Activated naive CD8-positive, alpha-beta T cell treated with anti-CD3 and anti-CD28 coated beads, Interleukin-2, amount 50 U/mL, for 16 hours (primary cell): ENCODE results near the gene CAMTA1.

ENCODE experiments used
- DNase-seq: peaks from one replicate; pipeline ENCODE4 v3.0.0-alpha.2; 2020; ENCODE audit warnings: low read depth, low spot score

CAMTA1 gene

GRCh38 chr1:6927626-6928025, 142.4 kb downstream of the CAMTA1 start:
- DNase-seq: no peak

DNA sequence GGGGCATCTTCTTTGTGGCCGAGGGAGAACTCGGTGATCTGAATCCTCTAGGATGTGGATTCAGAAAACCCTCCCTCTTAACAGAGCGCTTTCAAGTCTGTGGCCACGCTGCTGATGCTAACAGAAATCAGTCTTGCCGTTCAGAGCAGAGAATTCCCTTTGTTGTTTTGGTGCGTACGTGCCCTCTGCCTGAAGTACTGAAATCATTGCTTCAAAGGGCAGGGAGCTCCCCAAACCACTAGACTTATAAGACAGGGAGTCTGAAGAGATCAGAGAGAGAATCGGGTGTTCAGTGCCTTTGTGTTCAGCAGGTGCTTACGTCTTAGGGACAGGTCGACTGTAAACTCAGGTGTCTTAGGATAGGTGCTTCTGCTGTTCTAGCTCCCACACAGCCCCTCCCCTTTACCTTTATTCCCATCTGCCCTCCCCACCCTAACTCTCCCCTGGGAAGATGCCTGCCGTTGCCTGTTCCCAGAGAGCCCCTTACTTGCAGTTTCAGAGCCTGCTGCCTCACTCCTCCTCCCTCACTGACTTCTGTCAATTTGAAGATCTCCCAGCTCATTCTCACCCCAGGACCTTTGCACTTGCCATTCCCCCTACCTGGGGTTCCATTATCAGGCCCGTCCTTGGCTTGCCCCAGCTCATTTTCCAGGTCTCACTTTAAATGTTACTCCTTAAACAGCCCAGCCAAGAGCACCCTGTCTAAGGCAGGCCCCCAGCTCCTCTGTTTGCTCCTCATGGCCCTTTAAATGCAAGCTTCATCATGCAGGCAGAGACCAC, 143.0 kb downstream of the CAMTA1 start:
- no peak for DNase-seq

DNA sequence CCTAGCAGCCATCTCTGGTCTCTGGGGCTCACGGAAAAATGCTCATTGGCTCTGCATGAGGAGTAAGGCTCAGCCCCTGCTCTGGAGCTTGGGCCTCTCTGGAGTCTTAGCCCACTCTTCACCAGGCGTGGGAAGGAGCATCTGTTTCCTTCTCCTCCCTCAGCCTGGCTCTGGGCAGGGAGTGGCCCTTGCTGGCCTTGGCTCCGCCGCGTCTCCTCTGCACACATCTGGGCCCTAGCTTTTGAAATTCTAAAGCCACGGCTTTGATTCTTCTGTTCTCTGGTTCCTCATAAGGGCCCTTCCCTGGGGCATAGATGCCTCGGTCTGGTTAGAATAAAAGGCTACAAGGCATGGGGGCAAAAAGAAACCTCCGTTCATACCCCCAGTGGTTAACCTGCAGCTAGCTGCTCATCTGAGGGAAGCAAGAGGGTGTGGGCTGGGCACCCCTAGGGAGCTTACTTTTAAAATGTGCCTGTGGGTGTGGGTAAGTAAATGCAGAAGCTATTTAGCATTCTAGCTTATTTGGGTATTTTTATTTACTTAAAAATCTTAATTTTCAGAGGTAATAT, 145.6 kb downstream of the CAMTA1 start:
- DNase-seq: no peak

- DNase-seq: no peak
Measured at GRCh38 chr1:6935361-6935883, 150.2 kb downstream of the CAMTA1 start.

DNA sequence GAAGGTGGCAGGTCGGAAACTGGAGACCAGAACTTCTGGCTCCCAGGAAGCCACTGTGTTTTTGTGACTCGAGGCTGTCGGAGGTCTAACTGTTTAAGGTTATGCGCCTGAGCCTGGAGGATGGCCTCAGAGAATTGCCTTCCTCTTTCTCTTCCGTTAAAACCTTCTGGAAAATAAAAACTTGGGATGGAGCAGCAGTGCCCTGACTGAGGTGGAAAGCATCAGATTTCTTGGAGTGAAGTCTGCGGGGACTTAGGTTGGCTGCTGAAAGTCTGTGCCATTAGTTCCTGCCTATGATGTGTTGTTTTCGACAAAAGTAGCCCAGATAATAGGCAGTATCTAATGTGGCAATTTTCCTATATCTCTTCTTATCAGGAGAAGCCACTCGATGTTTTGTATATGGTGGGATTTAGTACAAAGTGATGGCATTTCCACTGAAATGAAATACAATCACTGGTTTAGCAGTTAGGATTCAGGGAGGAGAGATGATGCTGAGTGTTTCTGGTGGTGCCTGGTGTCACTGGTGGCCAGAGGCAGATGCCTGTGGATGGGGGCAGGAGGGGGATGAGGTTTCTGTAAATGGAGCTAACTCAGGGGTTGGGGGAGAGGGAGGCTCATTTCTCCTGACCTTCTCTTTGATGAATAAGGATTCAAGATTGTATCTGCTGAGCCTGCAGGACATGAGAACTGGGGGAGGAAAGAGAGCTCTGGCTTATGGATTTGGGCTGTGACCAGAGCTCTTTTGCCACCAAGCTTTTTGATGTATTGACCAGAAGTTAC, 150.8 kb downstream of the CAMTA1 start:
- DNase-seq: no peak

DNA sequence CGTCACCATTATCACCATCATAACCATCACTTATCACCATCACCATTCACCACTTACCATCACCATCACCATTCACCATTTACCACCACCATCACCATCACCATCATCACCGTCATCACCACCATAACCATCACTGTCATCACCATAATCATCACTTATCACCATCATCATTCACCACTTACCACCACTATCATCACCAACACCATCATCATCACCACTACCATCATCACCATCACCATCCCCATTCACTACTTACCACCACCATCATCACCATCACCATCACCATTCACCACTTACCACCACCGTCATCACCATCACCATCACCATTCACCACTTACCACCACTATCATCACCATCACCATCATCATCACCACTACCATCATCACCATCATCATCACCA, 151.8 kb downstream of the CAMTA1 start:
- no peak for DNase-seq

DNA sequence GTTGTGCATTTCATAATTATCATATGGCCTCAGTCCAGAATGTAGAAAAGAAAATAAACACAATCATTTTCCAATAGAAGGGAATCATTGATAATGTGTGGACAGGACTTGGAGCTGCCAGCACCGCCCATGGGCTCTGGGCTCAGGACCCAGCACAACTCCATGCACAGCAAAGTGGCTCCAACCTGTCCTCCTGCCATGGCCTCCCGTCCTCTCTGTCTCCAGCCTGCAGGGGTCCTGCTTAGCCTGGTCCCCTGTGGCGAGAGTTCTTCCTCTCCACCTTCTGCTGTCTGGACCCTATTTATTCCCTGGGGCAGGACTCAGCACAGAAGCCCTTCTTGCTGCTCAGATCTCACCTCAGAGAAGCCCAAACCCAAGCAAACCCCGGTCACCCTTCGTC, 154.1 kb downstream of the CAMTA1 start:
- DNase-seq: no peak

- no peak for DNase-seq
Measured at GRCh38 chr1:6941786-6942185, 156.5 kb downstream of the CAMTA1 start.

DNA sequence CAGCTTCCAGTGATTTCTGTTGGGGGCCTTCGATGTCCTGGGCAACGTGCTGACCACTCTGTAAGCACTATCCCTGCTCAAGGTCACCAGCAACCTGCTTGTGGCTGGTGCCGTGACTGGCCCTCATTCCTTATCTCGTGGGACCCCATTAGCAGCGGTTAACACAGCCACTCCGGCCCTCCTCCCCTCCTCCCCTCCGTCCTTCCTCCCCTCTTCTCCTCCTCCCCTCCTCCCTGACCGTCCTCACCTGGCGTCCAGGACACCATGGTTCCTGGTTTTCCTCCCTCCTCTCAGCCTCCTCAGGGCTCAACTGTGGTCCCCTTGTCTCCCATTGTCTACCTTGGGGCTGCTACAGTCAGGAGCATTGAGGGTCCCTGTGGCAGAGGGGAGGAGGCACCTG, 157.7 kb downstream of the CAMTA1 start:
- DNase-seq: no peak

DNA sequence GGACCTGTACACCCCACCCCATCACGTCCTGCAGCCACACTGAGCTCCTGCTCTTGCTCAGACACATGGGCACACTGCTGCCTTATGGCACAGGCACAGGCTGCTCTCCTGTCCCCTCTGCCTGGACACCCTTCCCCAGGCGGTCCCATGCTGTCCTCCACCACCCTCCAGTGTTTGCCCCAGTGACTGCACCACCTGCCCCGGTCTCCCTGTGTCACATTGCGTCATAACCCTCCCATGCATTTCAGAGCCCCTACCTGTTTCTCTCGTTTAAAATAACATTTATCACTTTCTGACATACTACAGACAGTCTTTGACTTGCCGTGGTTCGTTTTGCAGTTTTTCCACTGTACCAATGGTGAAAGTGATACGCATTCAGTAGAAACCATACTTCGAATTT, 159.2 kb downstream of the CAMTA1 start:
- DNase-seq: no peak

GRCh38 chr1:6947952-6948351, 162.7 kb downstream of the CAMTA1 start:
- no peak for DNase-seq

- DNase-seq: no peak
Measured at GRCh38 chr1:6948416-6948815, 163.2 kb downstream of the CAMTA1 start.

- DNase-seq: no peak
Measured at GRCh38 chr1:6948861-6949260, 163.6 kb downstream of the CAMTA1 start.

GRCh38 chr1:6950001-6950765, 164.9 kb downstream of the CAMTA1 start:
- DNase-seq: no peak

GRCh38 chr1:6951536-6951935, 166.3 kb downstream of the CAMTA1 start:
- no peak for DNase-seq

GRCh38 chr1:6953216-6953615, 168.0 kb downstream of the CAMTA1 start:
- no peak for DNase-seq

GRCh38 chr1:6953907-6954364, 168.7 kb downstream of the CAMTA1 start:
- DNase-seq: no peak

DNA sequence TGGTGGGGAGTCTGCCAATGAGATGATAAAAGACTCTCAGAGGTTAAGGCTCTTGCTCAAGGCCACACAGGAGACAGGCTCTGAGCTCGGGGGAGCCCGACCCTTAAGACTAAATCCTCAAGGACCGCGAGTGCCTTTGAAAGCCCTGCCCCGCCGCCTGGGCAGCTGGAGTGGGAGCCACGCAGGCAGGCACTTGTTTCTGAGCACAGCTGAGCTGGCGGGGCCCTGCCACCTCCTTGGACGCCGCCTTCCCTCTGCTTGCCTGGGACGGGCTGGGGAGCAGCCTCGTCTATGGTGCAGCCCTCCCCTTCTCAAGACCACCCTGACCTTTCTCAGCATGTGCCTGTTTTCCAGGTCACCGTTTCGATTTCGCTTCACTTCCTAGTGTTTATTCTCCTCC, 169.3 kb downstream of the CAMTA1 start:
- DNase-seq: no peak

GRCh38 chr1:6955357-6956094, 170.3 kb downstream of the CAMTA1 start:
- DNase-seq: no peak

DNA sequence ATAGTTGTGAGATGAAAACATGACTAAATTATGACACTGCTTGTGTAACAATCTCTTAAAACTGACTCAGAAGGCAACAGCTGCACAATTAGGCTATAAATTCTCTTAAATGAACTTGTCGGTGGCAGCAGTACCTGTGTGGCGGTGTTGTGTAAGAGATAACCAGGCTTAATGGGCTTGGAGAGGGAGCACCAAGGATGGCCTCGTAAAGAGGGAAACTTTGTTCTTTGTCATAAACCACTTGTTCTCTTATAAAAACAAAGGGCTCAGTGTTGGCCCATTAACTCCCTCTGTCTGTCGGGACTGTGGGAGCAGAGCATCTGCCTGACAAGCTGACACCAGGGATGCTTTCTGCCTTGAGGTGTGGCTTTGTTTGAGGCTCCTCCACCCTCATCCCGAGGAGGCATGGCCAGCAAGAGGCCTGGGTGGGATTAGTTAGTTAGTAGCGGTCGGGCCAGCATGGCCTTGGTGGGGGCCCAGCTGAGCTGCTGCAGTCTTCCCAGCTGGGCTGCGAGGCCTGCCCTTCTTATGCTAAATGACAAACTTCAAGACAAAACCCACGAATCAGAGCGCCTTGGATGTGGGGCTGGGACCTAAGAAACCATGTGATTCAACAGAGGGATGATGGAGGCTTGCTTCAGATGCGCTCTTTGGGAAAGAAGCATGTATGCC, 171.4 kb downstream of the CAMTA1 start:
- DNase-seq: no peak
